Measurements from ENCODE around the gene HECTD2. TPM values are rescaled to one million over a fixed set of nuclear protein-coding genes. Genes with fewer than 3 reads are reported as not detected.
"Not testable (repeated sequence)": the region's sequence is repeated elsewhere in the genome, so short reads cannot be mapped to it uniquely, and the experiment has no call there.

Gene HECTD2
- total RNA-seq, 1 donor from 2014 or later, result 1.6 TPM

DNA sequence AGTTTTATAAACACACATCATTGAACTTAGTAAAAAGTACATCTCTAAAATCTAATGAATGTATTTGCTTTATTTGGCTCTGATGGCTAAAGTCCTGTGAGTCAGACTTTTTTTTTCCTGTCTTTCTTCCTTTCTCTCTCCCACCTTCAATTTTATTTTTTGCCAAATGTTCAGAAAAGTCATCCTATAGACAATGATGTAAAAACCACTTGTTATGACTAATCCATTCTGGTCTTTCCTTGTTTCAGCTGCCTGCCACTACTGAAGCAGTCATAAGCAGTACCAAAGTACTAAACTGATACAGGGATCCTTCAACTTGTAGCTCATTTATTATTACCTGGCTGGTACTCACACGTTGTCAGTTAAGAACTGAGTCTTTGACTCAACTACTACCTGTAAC is 23.9 kb downstream of the HECTD2 start:
- no peak for FAIRE-seq
- TF ChIP-seq, protein P1, sequence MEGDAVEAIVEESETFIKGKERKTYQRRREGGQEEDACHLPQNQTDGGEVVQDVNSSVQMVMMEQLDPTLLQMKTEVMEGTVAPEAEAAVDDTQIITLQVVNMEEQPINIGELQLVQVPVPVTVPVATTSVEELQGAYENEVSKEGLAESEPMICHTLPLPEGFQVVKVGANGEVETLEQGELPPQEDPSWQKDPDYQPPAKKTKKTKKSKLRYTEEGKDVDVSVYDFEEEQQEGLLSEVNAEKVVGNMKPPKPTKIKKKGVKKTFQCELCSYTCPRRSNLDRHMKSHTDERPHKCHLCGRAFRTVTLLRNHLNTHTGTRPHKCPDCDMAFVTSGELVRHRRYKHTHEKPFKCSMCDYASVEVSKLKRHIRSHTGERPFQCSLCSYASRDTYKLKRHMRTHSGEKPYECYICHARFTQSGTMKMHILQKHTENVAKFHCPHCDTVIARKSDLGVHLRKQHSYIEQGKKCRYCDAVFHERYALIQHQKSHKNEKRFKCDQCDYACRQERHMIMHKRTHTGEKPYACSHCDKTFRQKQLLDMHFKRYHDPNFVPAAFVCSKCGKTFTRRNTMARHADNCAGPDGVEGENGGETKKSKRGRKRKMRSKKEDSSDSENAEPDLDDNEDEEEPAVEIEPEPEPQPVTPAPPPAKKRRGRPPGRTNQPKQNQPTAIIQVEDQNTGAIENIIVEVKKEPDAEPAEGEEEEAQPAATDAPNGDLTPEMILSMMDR (IDR thresholded peaks at IDR 0.05; ENCODE audit: insufficient read depth, low read length, severe bottlenecking), result no peak
- Histone ChIP-seq H3K36me3 (ENCODE audit: control insufficient read depth, insufficient read depth, low read length) (no peaks in the 10 kb centered on the region), H3K27me3 (ENCODE audit: control insufficient read depth, insufficient read depth, low read length) (no peaks in the 10 kb centered on the region), H3K4me3 (ENCODE audit: low read depth, low read length) (no peak overlapping the region)
- peak; percentile 26 for DNase-seq (ENCODE audit: low read depth)

DNA sequence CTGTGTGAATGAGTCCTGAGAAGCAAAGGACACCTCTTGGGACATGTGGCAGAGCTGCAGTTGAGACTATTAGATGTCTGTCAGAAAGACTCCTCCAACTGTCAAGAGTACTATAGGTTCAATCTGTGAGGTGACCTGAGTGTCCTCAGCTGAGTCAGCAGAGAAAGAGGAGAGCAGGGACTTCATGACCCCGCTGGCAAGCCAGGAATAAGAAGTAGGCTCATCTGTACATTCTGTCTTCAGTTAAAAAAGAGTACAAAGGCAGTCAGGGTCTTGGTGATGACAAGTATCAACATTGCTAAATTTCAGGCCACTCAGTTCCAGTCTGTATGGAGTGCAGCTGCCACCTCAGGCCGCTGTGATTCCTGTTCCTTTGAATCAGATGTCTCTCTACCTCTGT is 25.1 kb downstream of the HECTD2 start:
- H3K36me3 ChIP-seq (ENCODE audit: control insufficient read depth, insufficient read depth, low read length), result no peaks in the 10 kb centered on the region
- no peak overlapping the region for H3K4me3 ChIP-seq (ENCODE audit: low read depth, low read length)
- no peak for FAIRE-seq
- TF ChIP-seq, protein P1 (IDR thresholded peaks at IDR 0.05; ENCODE audit: insufficient read depth, low read length, severe bottlenecking), result no peak
- no peaks in the 10 kb centered on the region for H3K27me3 ChIP-seq (ENCODE audit: control insufficient read depth, insufficient read depth, low read length)
- DNase-seq (ENCODE audit: low read depth), result no peak

DNA sequence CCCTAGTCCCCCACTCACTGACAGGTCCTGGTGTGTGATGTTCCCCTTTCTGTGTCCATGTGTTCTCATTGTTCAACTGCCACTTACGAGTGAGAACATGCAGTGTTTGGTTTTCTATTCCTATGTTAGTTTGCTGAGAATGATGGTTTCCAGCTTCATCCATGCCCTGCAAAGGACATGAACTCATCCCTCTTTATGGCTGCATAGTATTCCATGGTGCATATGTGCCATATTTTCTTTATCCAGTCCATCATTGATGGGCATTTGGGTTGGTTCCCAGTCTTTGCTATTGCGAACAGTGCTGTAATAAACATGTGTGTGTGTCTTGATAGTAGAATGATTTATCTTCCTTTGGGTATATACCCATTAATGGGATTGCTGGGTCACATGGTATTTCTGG is 28.1 kb downstream of the HECTD2 start:
- not testable (repeated sequence) for FAIRE-seq; H3K36me3 ChIP-seq (ENCODE audit: control insufficient read depth, insufficient read depth, low read length); DNase-seq (ENCODE audit: low read depth); H3K4me3 ChIP-seq (ENCODE audit: low read depth, low read length); H3K27me3 ChIP-seq (ENCODE audit: control insufficient read depth, insufficient read depth, low read length)

DNA sequence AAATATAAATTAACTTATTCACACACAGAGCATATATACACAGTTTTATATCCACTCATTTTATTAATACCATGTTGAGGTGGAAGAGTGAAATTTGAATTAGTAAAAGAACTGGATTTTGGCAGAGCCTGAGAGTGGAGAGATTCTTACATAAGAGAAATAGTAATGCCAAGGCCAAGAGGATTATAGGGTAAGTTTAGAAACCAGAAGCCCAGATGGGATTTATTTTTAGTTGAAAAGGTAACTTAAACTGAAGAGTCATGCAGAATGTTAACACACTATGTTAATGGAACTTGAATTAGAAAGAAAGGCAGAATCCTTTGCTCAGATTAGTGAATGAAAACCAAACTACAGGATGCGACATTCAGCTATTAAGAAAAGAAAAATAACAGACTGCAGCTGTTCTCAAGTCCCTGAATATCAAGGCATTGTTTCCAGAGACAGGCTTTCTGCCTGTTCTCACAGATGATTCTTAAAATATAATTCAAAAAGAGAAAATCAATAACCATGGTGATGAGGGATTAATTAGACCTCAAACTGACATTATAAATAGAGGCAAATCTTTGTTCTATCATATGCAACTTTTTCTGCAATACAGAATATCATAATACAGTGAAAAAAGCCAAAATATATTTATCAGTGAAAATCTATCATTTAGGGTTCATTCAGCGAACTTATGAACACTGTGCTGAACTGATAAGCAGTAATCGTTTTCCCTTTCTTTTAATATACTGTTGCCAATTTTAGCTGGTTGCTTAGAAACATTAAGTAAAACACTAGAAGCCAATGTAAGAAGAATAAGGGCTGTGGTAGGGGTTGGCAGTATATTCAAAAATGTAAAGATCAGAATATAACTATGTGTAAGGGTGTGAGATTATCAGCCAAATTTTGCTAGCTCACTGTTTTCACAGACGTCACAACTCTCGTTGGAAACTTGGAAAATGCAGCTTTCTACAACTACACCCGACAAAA is 34.4 kb downstream of the HECTD2 start:
- TF ChIP-seq, protein P1 (IDR thresholded peaks at IDR 0.05; ENCODE audit: insufficient read depth, low read length, severe bottlenecking), result no peak
- H3K36me3 ChIP-seq (ENCODE audit: control insufficient read depth, insufficient read depth, low read length), result no peaks in the 10 kb centered on the region
- no peak for FAIRE-seq

DNA sequence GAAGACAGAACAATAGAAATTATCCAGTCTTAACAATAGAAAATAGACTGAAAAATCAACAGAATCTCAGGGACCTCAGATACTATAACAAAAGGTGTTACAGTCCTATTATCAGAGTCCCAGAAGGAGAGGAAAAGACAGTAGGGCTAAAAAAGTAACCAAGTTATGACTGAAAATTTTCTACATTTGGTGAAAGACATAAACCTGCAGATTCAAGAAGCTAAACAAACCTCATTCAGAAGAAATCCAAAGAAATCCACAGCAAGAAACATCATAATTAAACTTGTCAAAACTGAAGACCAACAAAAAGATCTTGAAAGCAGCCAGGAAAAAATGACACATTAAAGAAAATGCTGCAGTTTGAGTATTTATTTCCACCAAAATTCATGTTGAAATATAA is 41.9 kb downstream of the HECTD2 start:
- TF ChIP-seq, protein P1 (IDR thresholded peaks at IDR 0.05; ENCODE audit: insufficient read depth, low read length, severe bottlenecking), result no peak
- DNase-seq (ENCODE audit: low read depth) (no peak), FAIRE-seq (no peak)
- Histone ChIP-seq H3K4me3 (ENCODE audit: low read depth, low read length) (no peak overlapping the region), H3K27me3 (ENCODE audit: control insufficient read depth, insufficient read depth, low read length) (no peaks in the 10 kb centered on the region), H3K36me3 (ENCODE audit: control insufficient read depth, insufficient read depth, low read length) (no peaks in the 10 kb centered on the region)

More for the DNA sequence above, 34.4 kb downstream of the HECTD2 start:
- no peak for DNase-seq (ENCODE audit: low read depth)
- Histone ChIP-seq H3K4me3 (ENCODE audit: low read depth, low read length) (no peak overlapping the region), H3K27me3 (ENCODE audit: control insufficient read depth, insufficient read depth, low read length) (no peaks in the 10 kb centered on the region)

DNA sequence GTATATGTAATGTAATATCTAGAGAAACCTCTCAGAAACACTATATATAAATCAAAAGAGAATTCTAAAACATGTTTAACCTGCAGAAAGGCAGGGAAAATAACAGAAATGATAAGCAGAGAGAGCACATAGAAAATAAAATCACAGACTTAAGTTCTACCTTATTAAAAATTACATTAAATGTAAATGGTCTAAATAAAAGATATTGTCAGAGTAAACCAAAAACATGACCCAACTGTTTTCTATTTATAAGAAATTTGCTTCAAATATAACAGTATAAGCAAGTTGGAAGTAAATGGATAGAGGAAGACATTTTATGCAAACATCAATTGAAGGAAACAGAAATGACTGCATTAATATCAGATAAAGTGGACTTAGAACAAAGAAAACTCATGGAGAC is 43.4 kb downstream of the HECTD2 start:
- TF ChIP-seq, protein P1 (IDR thresholded peaks at IDR 0.05; ENCODE audit: insufficient read depth, low read length, severe bottlenecking), result no peak
- no peak for DNase-seq (ENCODE audit: low read depth)
- Histone ChIP-seq H3K36me3 (ENCODE audit: control insufficient read depth, insufficient read depth, low read length) (no peaks in the 10 kb centered on the region), H3K4me3 (ENCODE audit: low read depth, low read length) (no peak overlapping the region), H3K27me3 (ENCODE audit: control insufficient read depth, insufficient read depth, low read length) (no peaks in the 10 kb centered on the region)
- FAIRE-seq, result no peak

DNA sequence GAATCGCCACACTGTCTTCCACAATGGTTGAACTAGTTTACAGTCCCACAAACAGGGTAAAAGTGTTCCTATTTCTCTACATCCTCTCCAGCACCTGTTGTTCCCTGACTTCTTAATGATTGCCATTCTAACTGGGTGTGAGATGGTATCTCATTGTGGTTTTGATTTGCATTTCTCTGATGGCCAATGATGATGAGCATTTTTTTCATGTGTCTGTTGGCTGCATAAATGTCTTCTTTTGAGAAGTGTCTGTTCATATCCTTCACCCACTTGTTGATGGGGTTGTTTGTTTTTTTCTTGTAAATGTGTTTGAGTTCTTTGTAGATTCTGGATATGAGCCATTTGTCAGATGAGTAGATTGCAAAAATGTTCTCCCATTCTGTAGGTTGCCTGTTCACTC is 45.0 kb downstream of the HECTD2 start:
- DNase-seq (ENCODE audit: low read depth); H3K36me3 ChIP-seq (ENCODE audit: control insufficient read depth, insufficient read depth, low read length); H3K27me3 ChIP-seq (ENCODE audit: control insufficient read depth, insufficient read depth, low read length); FAIRE-seq; H3K4me3 ChIP-seq (ENCODE audit: low read depth, low read length): not testable (repeated sequence)
